Adipocyte (in vitro differentiated cells): Measurements from ENCODE around the gene PCDHB8.
"Not testable (repeated sequence)": the region's sequence is repeated elsewhere in the genome, so short reads cannot be mapped to it uniquely, and the experiment has no call there.

Experiments
- DNase-seq: peaks from one replicate; pipeline ENCODE4 v3.0.0-alpha.2; 2015; ENCODE audit warnings: low read depth
- H3K27me3 ChIP-seq: replicated peaks from 2 replicates; pipeline ENCODE4 v1.7.0; 2013; ENCODE audit warnings: mild to moderate bottlenecking, low read length, moderate library complexity; ENCODE audit not compliant: control insufficient read depth, insufficient read depth
- H3K36me3 ChIP-seq: 2 replicates; pipeline ENCODE4 v1.7.0; 2013; ENCODE audit warnings: low read length, mild to moderate bottlenecking, moderate library complexity; ENCODE audit not compliant: control insufficient read depth, insufficient read depth, severe bottlenecking
- H3K4me1 ChIP-seq: 2 replicates; pipeline ENCODE4 v1.7.0; 2013; ENCODE audit warnings: mild to moderate bottlenecking, low read length, moderate library complexity; ENCODE audit not compliant: control insufficient read depth, insufficient read depth
- H3K4me3 ChIP-seq: 2 replicates; pipeline ENCODE4 v1.7.0; 2013; ENCODE audit warnings: mild to moderate bottlenecking, low read length, moderate library complexity
- H3K9ac ChIP-seq: 2 replicates; pipeline ENCODE4 v1.7.0; 2013; ENCODE audit warnings: mild to moderate bottlenecking, low read length, moderate library complexity
- H3K9me3 ChIP-seq: 2 replicates; pipeline ENCODE4 v1.7.0; 2013; ENCODE audit warnings: mild to moderate bottlenecking, low read length, moderate library complexity; ENCODE audit not compliant: control insufficient read depth

The PCDHB8 gene

DNA sequence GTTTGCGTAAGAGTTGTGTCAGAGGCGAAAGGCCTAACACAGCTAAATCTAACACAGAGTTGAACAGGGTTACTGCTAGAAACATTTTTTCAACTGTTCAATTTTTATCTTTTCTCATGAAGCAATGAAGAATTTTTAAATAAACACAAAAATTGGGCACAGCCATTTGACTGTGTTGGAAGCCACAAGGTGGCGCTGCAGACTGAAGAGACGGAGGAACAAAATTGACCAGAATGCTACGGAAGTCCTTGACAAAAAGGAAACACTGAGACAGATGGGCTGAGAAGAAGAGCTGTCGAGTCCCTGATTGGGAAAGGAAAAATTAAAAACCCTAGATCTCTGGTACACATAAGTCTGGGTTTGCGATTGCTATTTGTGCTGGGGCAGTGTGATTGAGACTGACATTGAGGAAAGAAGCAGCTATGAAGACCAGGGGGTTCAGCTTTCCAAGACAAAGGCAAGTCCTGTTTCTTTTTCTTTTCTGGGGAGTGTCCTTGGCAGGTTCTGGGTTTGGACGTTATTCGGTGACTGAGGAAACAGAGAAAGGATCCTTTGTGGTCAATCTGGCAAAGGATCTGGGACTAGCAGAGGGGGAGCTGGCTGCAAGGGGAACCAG lies 9.4 kb downstream of the PCDHB8 start, which contains the start of gene PCDHB9:
Gene PCDHB9, plus strand, starts transcription at position 265 of the 616 bp plus-strand sequence. Its CDS starts 158 bp downstream, at position 423.
- peak within 1 kb of the TSS; percentile 58 for H3K4me3 ChIP-seq
- DNase-seq = peak; percentile 79
- H3K9ac ChIP-seq = no peak within 1 kb of the TSS
- H3K4me1 ChIP-seq = no peaks in the 10 kb centered on the region
- no peaks in the 10 kb centered on the region for H3K36me3 ChIP-seq
- H3K9me3 ChIP-seq = peaks cover 36% of the 10 kb centered on the region
- peaks cover 4% of the 10 kb centered on the region for H3K27me3 ChIP-seq

GRCh38 chr5:141188682-141189081 lies 11.1 kb downstream of the PCDHB8 start:
- not testable (repeated sequence) for H3K36me3 ChIP-seq, H3K4me3 ChIP-seq, H3K27me3 ChIP-seq, DNase-seq, H3K9ac ChIP-seq, H3K4me1 ChIP-seq
- peaks cover 34% of the 10 kb centered on the region for H3K9me3 ChIP-seq

- DNase-seq, H3K4me3 ChIP-seq, H3K4me1 ChIP-seq, H3K9ac ChIP-seq, H3K36me3 ChIP-seq, H3K27me3 ChIP-seq: not testable (repeated sequence)
- peaks cover 34% of the 10 kb centered on the region for H3K9me3 ChIP-seq
Observed at GRCh38 chr5:141189131-141189530, 11.5 kb downstream of the PCDHB8 start.

- Histone ChIP-seq H3K4me3 (no peak within 1 kb of the TSS), H3K4me1 (no peaks in the 10 kb centered on the region), H3K9me3 (peaks cover 42% of the 10 kb centered on the region), H3K9ac (no peak within 1 kb of the TSS), H3K36me3 (no peaks in the 10 kb centered on the region), H3K27me3 (no peaks in the 10 kb centered on the region)
- DNase-seq = peak; percentile 37
Observed at GRCh38 chr5:141192110-141192725, 14.6 kb downstream of the PCDHB8 start, which contains the start of gene PCDHB10. PCDHB10 (plus strand) TSS chr5:141192353; CDS start chr5:141192553, 200 bp downstream.

DNA sequence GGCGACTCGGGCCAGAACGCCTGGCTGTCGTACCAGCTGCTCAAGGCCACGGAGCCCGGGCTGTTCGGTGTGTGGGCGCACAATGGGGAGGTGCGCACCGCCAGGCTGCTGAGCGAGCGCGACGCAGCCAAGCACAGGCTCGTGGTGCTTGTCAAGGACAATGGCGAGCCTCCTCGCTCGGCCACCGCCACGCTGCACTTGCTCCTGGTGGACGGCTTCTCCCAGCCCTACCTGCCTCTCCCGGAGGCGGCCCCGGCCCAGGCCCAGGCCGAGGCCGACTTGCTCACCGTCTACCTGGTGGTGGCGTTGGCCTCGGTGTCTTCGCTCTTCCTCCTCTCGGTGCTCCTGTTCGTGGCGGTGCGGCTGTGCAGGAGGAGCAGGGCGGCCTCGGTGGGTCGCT lies 16.7 kb downstream of the PCDHB8 start:
- H3K36me3 ChIP-seq, H3K4me3 ChIP-seq, H3K9ac ChIP-seq, H3K4me1 ChIP-seq, DNase-seq, H3K27me3 ChIP-seq: not testable (repeated sequence)
- peaks cover 62% of the 10 kb centered on the region for H3K9me3 ChIP-seq

DNA sequence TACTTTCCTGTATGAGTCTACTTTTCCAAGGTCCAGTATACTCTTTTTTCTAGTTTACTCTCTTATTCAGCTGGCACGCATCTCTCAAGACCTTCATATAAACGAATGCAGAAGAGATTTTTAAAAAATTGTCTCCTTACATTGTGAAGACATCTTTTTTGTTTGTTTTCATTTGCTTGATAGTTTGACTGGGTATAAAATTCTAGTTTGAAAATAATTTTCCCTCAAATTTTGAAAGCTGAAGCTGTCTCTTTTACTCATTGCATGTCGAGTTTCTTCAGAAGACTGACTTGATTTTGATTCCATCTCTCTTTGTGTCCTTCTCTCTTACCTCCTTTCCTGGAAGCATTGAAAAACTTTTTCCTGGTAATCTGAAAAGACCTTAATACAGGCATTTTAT lies 18.8 kb downstream of the PCDHB8 start:
- Histone ChIP-seq H3K36me3 (no peaks in the 10 kb centered on the region), H3K9me3 (peaks cover 71% of the 10 kb centered on the region), H3K4me3 (no peak overlapping the region), H3K27me3 (no peaks in the 10 kb centered on the region), H3K9ac (no peak overlapping the region), H3K4me1 (no peaks in the 10 kb centered on the region)
- no peak for DNase-seq

GRCh38 chr5:141199359-141200235 lies 22.0 kb downstream of the PCDHB8 start, which contains the start of gene PCDHB11:
PCDHB11 (plus strand) TSS chr5:141199627; CDS start chr5:141199775, 148 bp downstream.
- Histone ChIP-seq H3K27me3 (no peaks in the 10 kb centered on the region), H3K4me3 (peak within 1 kb of the TSS; percentile 42), H3K4me1 (no peaks in the 10 kb centered on the region), H3K36me3 (no peaks in the 10 kb centered on the region), H3K9ac (no peak within 1 kb of the TSS), H3K9me3 (peaks cover 60% of the 10 kb centered on the region)
- DNase-seq = no peak

GRCh38 chr5:141201126-141201525 lies 23.5 kb downstream of the PCDHB8 start:
- peaks cover 57% of the 10 kb centered on the region for H3K9me3 ChIP-seq
- H3K36me3 ChIP-seq, DNase-seq, H3K4me3 ChIP-seq, H3K27me3 ChIP-seq, H3K9ac ChIP-seq, H3K4me1 ChIP-seq: not testable (repeated sequence)

DNA sequence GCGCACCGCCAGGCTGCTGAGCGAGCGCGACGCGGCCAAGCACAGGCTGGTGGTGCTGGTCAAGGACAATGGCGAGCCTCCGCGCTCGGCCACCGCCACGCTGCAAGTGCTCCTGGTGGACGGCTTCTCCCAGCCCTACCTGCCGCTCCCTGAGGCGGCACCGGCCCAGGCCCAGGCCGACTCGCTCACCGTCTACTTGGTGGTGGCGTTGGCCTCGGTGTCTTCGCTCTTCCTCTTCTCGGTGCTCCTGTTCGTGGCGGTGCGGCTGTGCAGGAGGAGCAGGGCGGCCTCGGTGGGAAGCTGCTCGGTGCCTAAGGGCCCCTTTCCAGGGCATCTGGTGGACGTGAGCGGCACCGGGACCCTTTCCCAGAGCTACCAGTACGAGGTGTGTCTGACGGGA lies 24.1 kb downstream of the PCDHB8 start:
- H3K9ac ChIP-seq, H3K4me1 ChIP-seq, H3K27me3 ChIP-seq, H3K4me3 ChIP-seq, H3K36me3 ChIP-seq, DNase-seq: not testable (repeated sequence)
- peaks cover 53% of the 10 kb centered on the region for H3K9me3 ChIP-seq

DNA sequence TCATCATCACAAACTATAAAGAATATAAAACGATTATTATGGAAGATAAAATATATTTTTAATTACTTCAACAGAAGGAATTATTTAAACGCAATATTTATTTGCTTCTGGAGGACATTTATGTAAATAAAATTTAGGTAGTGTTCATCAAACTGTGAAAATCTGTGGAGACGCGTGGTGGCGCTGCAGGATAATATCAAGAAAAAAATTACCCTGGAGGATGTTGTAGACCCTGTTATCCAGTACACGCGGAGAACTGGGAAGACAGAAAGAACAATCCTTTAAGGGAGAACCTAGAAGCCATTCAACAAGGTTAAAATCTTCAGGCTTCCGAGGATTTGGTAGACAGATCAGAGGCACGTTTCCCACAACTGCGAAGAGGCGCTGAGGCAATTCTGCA lies 30.9 kb downstream of the PCDHB8 start, which contains the start of gene PCDHB12:
Gene PCDHB12, plus strand, starts transcription at position 242 of the 400 bp plus-strand sequence. CDS start 189 bp downstream, outside the sequence.
- Histone ChIP-seq H3K4me1 (no peaks in the 10 kb centered on the region), H3K9me3 (peaks cover 62% of the 10 kb centered on the region), H3K27me3 (no peaks in the 10 kb centered on the region), H3K9ac (no peak within 1 kb of the TSS), H3K4me3 (peak within 1 kb of the TSS; percentile 4), H3K36me3 (no peaks in the 10 kb centered on the region)
- peak; percentile 47 for DNase-seq

DNA sequence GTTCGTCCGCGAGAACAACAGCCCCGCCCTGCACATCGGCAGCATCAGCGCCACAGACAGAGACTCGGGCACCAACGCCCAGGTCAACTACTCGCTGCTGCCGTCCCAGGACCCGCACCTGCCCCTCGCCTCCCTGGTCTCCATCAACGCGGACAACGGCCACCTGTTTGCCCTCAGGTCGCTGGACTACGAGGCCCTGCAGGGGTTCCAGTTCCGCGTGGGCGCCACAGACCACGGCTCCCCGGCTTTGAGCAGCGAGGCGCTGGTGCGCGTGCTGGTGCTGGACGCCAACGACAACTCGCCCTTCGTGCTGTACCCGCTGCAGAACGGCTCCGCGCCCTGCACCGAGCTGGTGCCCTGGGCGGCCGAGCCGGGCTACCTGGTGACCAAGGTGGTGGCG lies 32.7 kb downstream of the PCDHB8 start:
- H3K9me3 ChIP-seq = peaks cover 72% of the 10 kb centered on the region
- H3K27me3 ChIP-seq, DNase-seq, H3K4me1 ChIP-seq, H3K9ac ChIP-seq, H3K4me3 ChIP-seq, H3K36me3 ChIP-seq: not testable (repeated sequence)
